HG03280 (cell line): ENCODE data around the gene LRRC8D.
"Not testable (repeated sequence)": the region's sequence is repeated elsewhere in the genome, so short reads cannot be mapped to it uniquely, and the experiment has no call there.

Source experiments
- ATAC-seq: cut with Tn5 transposase; IDR thresholded peaks from one replicate; pipeline ENCODE4 v1.9.1; 2021; ENCODE audit warnings: mild to moderate bottlenecking, moderate library complexity; ENCODE audit not compliant: unreplicated experiment

The LRRC8D gene

GRCh38 chr1:89982846-89983245, 162.0 kb downstream of the LRRC8D start:
- not testable (repeated sequence) for ATAC-seq

- ATAC-seq, result not testable (repeated sequence)
Observed at GRCh38 chr1:89984564-89985116, 163.8 kb downstream of the LRRC8D start.

GRCh38 chr1:89986020-89986419, 165.2 kb downstream of the LRRC8D start:
- no peak for ATAC-seq
